Activated CD4-positive, alpha-beta T cell treated with anti-CD3 and anti-CD28 coated beads, Interleukin-2, amount 50 U/mL, for 1 hour (primary cell): Measurements from ENCODE around the gene GGA3.
A peak's percentile ranks its signal among the peaks of the same experiment; 100 is the strongest.
"Not testable (repeated sequence)": the region's sequence is repeated elsewhere in the genome, so short reads cannot be mapped to it uniquely, and the experiment has no call there.

Source experiments
- DNase-seq: peaks from one replicate; pipeline ENCODE4 v3.0.0-alpha.2; 2020

Gene GGA3, protein sequence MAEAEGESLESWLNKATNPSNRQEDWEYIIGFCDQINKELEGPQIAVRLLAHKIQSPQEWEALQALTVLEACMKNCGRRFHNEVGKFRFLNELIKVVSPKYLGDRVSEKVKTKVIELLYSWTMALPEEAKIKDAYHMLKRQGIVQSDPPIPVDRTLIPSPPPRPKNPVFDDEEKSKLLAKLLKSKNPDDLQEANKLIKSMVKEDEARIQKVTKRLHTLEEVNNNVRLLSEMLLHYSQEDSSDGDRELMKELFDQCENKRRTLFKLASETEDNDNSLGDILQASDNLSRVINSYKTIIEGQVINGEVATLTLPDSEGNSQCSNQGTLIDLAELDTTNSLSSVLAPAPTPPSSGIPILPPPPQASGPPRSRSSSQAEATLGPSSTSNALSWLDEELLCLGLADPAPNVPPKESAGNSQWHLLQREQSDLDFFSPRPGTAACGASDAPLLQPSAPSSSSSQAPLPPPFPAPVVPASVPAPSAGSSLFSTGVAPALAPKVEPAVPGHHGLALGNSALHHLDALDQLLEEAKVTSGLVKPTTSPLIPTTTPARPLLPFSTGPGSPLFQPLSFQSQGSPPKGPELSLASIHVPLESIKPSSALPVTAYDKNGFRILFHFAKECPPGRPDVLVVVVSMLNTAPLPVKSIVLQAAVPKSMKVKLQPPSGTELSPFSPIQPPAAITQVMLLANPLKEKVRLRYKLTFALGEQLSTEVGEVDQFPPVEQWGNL

DNA sequence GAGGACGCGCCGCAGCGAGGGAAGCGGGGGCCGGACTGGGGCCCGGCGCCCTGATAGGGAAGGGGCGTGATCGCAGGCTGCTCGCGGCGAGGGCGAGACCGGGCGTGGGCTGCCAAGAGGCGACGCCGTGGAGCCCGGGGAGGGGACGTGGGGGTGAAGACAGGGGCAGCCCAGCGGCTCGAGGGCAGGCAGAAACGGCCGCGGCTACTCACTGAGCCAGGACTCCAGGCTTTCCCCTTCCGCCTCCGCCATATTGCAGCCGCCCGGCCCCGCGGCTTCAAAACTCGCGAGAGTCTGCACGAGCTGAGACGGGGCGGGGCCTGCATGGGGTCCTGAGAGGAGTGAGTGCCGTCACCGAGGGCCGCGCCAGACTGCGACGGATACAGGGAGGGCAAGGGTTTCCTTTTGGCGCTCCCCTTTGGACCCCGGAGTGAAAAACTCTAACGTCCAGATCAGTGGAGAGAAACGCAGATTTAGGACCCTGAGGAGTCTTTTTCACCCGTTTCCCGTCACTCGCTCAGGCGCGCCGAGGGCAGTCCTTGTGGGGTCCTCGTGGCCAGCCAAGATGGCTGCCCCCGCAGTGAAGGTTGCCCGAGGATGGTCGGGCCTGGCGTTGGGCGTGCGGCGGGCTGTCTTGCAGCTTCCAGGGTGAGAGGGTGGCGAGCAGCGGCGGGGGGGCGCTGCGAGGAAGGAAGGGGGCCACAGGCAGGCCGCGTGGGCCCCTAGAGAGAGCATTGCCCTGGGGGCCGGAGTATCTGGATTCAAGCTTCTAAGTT is at the start of gene GGA3, which contains the start of gene MRPS7:
TSS of gene GGA3 (minus strand) at position 271 of the 776 bp plus-strand sequence. CDS start at position 252, 19 bp downstream.
TSS of gene MRPS7 (plus strand) at position 544 of the 776 bp plus-strand sequence. CDS start at position 566, 22 bp downstream.
- peak; percentile 95 for DNase-seq

DNA sequence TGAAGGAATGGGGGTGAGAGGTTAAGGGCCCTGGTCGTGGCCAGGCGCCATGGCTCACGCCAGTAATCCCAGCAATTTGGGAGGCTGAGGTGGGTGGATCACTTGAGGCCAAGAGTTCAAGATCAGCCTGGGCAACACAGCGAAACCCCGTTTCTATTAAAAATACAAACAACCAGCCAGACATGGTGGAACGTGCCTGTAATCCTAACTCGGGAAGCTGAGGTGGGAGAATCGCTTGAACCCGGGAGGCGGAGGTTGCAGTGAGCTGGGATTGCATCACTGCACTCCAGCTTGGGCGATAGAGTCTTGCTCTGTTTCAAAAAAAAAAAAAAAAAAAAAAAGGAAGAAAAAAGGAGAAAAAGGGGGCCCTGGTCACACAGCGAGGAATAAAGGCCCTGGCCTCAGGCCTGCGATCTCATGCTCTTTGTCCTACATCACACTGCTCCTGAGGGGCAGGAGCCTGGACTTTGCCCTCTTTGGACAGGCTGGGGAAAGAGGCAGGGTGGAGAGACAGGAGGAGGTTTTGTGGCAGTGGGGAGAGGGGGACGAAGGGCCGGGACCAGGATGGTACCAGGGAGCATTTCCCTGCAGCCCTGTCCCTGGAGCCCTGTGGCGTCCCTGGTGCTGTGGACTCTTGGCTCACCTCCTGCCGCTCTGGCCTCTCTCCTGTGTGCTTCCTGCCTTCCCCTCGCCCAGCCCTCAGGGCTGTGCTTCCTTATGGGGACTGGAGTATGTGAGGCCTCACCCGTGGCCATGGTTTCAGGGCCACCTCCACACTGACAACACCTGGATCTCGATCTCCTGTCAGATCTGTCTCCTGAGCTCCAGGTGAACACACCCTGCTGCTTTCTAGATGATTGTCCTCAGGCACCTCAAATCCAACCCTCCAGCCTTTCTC is 47.6 kb upstream of the GGA3 start:
- DNase-seq = no peak

DNA sequence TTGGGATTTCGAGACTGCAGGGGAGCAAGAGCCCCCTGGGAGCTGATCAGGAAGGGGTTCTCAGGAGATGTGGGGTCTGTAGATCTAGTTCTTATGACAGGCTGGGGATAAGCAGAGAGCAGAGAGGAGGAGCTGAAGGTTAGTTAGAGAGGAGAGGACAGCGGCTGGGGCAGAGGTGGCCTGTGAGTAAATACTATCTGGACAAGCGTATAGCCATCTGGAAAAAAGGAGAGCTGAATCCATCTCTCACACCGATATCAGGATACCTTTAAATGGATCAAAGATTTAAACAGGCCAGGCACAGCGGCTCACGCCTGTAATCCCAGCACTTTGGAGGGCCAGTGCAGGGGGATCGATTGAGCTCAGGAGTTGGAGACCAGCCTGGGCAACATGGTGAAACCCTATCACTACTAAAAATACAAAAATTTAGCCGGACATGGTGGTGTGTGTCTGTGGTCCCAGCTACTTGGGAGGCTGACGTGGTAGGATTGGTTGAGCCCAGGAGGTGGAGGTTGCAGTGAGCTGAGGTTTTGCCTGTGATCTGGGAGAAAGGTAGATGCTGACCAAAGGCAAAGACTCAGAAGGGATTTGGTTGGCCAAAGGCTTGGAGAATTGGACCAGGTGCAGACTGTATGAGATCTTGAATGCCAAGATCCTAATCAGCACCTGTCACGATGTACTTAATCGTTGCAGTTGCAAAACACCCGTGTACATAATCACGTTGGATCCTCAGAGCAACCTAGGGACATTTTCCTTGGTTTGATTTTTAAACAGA is 46.7 kb upstream of the GGA3 start:
- no peak for DNase-seq

DNA sequence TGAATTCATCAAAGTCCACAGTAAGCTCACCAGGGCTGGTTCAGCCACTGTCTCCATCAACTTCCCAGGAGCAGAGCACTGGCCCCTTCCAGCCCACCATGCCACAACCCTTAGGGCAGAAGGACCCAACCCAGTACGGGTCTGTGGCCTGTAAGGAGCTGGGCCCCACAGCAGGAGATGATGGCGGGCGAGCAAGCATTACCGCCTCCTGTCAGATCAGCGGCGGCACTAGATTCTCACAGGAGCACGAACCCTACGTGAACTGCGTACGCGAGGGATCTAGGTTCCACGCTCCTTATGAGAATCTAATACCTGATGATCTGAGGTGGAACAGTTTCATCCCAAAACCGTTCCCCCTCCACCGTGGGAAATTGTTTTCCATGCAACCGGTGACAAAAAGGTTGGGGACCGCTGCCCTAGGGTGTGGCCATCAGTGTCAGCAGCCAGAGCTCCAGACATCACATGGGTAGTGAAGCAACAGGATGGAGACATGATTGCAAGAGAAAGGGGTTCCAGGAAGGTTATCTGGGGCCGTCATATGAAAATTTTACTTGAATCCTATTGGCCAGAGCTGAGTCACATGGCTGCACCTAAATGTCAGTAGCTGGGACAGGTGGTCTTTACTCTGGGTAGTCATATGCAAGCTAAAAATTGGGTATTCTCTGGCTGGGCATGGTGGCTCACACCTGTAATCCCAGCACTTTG is 40.2 kb upstream of the GGA3 start:
- DNase-seq = no peak

DNA sequence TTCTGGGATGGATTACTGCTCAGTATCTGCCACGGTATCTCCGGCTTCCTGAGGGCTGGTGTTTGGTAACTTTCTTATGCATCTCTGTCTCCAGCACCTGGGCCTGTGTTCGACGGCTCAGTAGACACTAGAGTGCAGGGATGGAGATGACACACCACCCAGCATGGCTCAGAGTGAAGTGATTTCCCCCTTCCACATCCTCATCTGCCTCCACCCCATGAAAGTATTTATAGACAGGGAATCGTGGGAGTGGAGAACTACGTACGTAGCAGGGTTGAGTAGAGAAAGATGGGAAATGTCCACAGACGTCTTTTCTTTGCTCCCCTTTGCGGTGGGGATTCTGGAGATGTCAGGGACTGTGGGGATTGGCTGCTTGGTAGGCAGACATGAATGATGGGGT is 39.6 kb upstream of the GGA3 start:
- no peak for DNase-seq

DNA sequence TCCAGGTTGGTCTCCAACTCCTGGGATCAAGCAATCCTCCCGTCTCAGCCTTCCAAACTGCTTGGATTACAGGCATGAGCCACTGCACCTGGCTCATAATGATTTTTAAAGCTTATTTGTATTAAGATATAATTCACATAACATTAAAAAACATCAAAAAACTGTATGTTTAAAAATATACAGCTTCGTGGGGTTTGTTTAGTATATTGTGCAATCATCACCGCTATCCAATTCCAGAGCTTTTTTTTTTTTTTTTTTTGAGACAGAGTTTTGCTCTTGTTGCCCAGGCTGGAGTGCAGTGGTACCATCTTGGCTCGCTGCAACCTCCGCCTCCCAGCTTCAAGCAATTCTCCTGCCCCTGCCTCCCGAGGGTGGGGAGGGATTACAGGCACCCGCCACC is 38.9 kb upstream of the GGA3 start:
- DNase-seq = no peak

DNA sequence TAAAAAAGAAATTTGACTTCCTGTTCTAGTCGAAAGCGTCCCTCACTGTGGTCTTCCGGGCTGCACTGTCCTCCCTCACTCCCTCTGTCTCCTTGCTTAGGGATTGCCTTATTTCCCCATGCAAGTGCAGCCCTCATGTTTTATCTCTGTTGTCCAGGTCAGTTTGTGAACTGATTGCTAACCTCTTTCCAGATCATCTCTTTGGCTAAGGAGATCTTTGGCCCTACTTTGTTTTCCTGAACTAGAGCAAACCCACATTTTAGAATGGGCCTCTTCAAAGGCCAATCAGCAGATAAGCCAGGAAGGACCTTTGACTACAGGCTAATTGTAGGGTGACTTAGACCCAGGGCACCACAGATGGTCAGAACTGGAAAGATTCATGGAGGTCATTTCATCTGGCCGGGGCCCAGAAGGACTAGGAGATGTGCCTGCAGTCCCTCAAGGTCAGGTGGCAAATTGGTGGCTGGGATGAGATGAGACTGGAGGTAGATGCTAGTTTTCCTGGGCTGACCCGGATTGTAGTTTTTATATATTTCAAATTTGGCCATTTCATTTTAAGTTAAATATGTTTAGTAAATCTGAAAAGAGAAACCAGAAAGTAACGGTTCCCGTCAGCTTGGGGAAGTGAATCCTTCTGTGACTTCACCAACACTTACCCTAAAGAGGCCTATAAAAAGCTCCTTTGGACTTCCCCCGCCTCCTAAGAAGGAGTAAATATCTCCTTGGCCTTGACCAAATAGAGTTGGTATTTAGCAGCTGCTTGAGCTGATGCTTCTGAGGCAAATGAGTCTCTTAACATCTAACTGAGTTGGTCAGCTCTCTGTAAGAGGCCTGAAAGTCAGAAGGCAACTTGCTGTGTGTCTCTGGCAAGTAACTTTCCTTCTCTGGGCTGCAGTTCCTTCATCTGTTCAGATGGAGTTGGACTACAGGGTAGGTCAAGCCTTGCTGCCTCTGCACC is 34.1 kb upstream of the GGA3 start:
- DNase-seq = no peak

DNA sequence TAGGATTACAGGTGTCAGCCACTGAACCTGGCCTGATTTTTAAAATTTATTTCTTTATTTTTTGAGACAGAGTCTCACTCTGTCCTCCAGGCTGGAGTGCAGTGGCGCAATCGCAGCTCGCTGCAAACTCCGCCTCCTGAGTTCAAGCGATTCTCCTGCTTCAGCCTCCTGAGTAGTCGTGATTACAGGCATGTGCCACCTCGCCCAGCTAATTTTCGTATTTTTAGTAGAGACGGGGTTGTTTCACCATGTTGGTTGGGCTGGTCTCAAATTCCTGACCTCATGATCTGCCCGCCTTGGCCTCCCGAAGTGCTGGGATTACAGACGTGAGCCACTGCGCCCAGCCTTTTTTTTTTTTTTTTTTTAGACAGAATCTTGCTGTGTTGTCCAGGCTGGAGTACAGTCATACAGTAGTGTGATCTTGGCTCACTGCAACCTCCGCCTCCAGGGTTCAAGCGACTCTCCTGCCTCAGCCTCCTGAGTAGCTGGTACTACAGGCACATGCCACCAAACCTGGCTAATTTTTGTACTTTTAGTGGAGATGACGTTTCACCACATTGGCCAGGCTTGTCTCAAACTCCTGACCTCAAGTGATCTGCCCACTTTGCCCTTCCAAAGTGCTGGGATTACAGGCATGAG is 31.5 kb upstream of the GGA3 start:
- DNase-seq = not testable (repeated sequence)

DNA sequence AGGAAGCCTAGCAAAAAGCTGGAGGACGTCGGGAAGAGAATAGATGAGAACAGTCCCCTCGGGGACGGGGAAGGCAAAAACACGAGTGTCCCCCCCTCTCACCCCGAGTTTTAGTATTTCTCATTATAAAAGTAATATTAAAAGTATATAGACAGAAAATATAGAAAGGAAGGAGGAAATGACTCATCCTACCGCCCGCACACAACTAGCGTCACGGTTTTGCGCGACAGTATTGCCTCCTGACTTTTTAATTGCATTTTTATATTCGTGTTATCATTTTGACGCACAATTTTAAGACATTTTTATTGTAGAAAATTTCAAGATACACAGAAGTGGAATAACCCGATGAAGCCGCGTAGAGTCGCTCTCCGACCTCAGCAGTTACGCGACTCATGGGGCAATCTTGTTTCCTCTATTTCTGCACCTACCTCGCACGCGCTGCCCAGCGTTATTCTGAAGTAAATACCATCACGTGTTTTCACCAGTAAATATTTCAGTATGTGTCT is 28.5 kb upstream of the GGA3 start:
- DNase-seq = peak; percentile 66

DNA sequence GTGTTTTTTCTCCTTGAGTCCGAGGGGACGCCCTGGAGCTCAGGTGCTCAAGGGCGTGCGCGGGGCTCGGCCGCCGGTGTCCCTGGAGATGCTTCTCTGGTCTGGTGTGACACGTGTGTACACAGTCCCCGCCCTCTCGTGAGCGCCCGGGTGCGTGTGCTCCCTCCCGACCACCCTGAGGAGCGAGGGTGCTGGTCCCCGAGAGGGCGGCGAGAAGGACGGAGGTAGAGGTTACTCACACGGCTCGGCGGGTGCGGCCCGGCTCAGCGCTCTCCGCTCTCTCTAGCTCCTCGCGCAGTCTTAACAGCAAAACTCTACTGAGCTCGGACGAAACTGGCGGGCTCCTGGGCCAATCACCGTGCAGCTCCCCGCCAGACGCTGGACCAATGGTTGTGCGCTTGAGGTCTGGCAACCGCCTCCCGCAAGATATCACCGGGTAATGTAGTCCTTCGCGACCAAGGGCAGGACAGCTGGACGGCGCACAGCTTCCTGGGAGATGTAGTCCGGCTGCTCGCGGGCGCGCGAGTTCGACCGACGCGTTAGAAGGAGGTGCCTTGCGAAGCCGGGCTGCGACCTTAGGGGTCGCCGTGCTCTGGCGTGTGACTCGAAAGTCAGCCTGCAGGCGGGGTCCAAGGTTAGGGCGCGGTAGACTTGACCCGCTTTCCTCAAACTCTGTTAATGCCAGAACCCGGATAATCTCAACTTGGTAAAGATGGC is 27.9 kb upstream of the GGA3 start, which contains the start of gene SLC25A19:
TSS of gene SLC25A19 (minus strand) at position 319 of the 717 bp plus-strand sequence. CDS start 2,669 bp downstream, outside the sequence.
- peak; percentile 95 for DNase-seq

DNA sequence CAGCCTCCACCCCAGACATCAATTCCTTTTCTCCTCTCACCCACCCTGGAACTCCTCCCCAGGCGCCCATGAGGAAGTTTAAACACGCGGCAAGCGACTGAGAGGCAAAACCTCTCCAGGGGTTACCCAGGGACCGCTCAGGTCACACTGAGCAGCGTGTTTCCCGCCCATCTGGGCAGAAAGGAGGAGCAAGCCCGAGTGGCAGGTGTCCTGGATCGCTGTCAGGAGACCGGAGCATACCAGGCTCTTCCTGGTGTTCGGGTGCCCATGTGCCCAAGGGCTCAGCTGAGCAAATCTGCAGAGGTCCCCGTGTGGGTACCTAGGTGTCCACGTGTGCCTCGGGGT is 27.3 kb upstream of the GGA3 start:
- DNase-seq = no peak

DNA sequence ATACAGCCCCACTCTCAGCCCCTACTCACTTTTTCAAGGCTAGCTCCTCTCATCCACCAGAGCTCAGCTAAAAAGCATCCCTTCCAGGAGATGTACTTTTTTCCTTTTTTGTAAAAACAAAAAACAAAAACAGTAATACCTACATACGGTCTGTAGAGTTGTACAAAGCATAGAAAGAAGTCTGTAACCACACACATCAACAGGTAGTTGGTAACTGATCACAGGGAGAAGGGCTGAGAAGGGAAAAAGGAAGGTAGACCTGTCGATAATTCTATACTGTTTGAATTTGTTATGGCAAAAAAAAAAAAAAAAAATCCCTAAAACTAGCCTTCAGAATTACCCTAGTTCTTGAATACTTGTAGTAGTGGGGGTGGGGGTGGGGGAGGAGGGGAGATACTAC is 27.0 kb upstream of the GGA3 start:
- DNase-seq = no peak

DNA sequence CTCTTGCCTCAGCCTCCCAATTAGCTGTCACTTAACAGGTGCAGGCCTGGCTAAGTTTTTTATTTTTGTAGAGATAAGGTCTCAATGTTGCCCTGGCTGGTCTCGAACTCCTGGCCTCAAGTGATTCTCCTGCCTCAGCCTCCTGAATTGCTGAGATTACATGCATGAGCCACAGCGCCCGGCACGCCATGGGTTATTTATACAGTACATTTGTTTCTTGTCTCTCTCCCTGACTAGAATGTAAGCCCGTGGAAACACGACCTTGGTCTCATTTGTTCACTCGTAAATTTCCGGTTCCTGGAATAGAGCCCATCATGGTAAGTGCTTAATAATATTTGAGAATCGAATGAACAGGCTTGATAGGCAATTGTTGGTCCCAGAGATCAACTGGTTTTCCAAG is 25.8 kb upstream of the GGA3 start:
- DNase-seq = no peak

DNA sequence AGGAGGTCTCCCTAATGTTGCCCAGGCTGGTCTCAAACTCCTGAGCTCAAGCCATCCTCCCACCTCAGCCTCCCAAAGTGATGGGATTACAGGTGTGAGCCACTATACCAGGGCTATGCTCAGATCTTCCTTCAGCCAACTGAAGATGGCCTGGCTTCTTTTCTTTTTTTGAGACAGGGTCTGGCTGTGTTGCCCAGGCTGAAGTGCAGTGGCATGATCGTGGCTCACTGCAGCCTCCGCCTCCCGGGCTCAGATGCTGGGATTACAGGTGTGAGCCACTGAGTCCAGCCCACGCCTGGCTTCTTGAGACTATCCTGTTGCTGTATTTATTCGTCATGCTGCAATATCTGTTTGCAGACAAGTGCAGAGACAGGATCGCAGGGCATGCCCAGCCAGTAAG is 23.7 kb upstream of the GGA3 start:
- no peak for DNase-seq

DNA sequence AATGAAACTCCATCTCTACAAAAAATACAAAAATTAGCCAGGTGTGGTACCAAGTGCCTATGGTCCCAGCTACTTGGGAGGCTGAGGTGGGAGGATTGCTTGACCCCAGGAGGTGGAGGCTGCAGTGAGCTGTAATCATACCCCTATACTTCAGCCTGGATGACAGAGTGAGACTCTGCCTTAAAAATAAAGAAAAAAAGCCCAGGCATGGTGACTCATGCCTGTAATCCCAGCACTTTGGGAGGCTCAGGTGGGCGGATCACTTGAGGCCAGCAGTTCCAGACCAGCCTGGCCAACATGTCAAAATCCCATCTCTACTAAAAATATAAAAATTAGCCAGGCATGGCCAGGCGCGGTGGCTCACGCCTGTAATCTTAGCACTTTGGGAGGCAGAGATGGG is 18.8 kb upstream of the GGA3 start:
- DNase-seq = not testable (repeated sequence)

DNA sequence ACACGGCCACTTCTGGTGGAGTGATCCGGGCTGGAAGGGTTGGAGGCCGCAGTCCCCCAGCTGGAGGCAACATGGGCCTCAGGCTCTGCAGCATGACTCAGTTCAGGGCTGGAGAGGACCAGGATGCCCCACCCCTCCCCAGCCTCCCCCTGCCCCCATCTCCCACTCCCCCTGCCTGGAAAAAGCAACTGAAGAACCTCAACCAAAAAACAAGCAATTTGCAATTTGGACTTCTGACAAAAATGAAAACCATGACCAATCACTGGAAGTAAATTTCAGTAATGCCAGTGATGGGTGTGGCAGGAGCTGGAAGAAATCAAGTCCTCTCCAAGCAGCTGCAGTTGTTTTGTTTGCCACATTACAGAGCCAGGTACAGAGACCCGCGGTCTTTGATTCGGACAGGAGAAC is 16.3 kb upstream of the GGA3 start:
- DNase-seq = no peak

DNA sequence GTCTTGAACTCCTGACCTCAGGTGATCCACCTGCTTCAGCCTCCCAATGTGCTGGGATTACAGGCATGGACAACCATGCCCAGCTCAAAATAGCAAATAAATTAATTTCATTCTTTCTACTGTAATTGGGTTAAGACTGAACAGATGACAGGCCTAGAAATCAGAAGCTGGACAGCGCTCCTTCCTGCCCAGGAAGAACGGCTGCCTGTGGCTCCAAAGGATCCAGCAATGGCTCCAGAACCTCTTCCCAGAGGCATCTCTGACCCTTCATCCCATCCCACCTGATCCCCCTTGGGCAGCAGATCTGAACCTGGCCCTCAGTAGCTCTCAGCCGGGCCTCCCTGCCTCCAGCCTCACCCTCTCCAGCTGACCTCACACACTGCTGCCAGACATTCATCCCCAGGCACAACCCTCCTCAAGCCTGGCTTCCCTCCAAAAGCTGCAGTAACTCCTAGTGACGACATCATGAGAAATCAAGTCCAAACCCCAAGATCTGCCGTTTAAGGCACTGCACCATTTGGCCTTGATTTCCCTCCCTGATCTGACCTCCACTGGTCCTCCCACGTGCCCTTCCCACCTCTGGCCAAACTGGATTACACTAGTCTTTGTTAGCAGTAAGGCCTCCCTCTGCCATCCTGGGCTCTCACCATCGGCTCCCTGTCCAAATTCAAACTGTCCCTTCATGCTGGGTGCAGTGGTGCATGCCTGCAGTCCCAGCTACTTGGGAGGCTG is 12.7 kb upstream of the GGA3 start:
- DNase-seq = no peak

DNA sequence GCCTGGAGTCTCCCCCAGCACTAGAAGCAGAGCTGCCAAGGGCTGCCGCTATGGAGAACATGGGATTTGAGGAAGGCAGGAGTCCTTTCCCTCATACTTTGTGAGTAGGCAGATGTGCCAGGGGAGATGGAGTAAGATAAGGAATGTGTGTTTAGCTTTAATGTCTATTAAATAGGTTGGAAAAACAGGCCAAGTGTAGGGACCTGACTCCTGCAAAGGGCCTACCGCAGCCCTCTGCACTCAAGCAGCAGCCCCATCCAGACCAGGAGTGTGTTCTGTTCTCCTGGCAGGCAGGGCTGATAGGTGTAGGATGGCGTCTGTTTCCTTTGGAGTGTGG is 11.4 kb upstream of the GGA3 start:
- DNase-seq = no peak
